Endothelial cell of umbilical vein (primary cell): ENCODE results near the gene HOXB3. TPM values are rescaled to one million over a fixed set of nuclear protein-coding genes. Genes with fewer than 3 reads are reported as not detected.
A peak's percentile ranks its signal among the peaks of the same experiment; 100 is the strongest.

ENCODE experiments used
- BruUV-seq: library from RNA; stranded (reverse); fragments of 400-500 nt; replicated peaks from 2 replicates; lab custom pipeline; 2021; lab: Mats Ljungman, UMichigan
- CTCF ChIA-PET: fragments of 300-600, 350-600 bp; sonication (Branson Sonifier 250); formaldehyde crosslinking; loops from one replicate; lab custom pipeline; 2021; ENCODE audit warnings: antibody characterized with exemption, inconsistent platforms; lab: Charles Lee
- POLR2A ChIA-PET: fragments of 300-600, 350-600 bp; sonication (Branson Sonifier 250); formaldehyde crosslinking; loops from one replicate; lab custom pipeline; 2021; ENCODE audit warnings: antibody characterized with exemption, inconsistent platforms; lab: Charles Lee
- DNase-seq: peaks from one replicate; pipeline ENCODE4 v3.0.0-alpha.2; 2011; ENCODE audit warnings: low read depth, low spot score
- FAIRE-seq: peaks from 2 replicates; lab custom pipeline; 2011; peaks lifted over from hg19 to GRCh38; lab: Jason Lieb, UNC
- H2AFZ ChIP-seq: 2 replicates; pipeline ENCODE4 v1.6.0; 2012; ENCODE audit warnings: low read depth, low read length, control low read depth, inconsistent platforms
- H3K27ac ChIP-seq: 2 replicates; pipeline ENCODE4 v1.5.1; 2011; ENCODE audit warnings: low read depth, mild to moderate bottlenecking, control low read depth, low read length, moderate library complexity; ENCODE audit not compliant: insufficient read depth
- H3K27me3 ChIP-seq, 2 experiments: 2 replicates each; pipeline versions ENCODE4 v1.6.0 to v1.6.1; 2011; ENCODE audit warnings: low read length in 2 of 2, mixed read lengths in 1 of 2; ENCODE audit not compliant: control insufficient read depth in 2 of 2, insufficient read depth in 2 of 2
- H3K36me3 ChIP-seq, 2 experiments: 2 replicates in 1 of 2; 3 replicates in 1 of 2; pipeline ENCODE4 v1.5.1; 2011; ENCODE audit warnings: low read length in 2 of 2, mild to moderate bottlenecking in 1 of 2, moderate library complexity in 1 of 2; ENCODE audit not compliant: control insufficient read depth in 2 of 2, insufficient read depth in 2 of 2; ENCODE audit errors: extremely low read depth in 1 of 2
- H3K4me1 ChIP-seq: 3 replicates; pipeline ENCODE4 v1.5.1; 2011; ENCODE audit warnings: mild to moderate bottlenecking, low read length; ENCODE audit not compliant: control insufficient read depth, insufficient read depth; ENCODE audit errors: extremely low read depth
- H3K4me2 ChIP-seq: 2 replicates; pipeline ENCODE4 v1.6.1; 2011; ENCODE audit warnings: low read length, control low read depth, mixed read lengths; ENCODE audit not compliant: insufficient read depth
- H3K4me3 ChIP-seq, 3 experiments: fragments of 200-600 bp in 1 of 3; sonication (generic), shearing (Covaris generic) in 1 of 3; replicated peaks in 1 of 3; 2 replicates each; pipeline ENCODE4 v1.5.1; 2011 to 2016; ENCODE audit warnings: control low read depth in 3 of 3, low read length in 3 of 3, mild to moderate bottlenecking in 2 of 3, inconsistent platforms in 1 of 3, low read depth in 1 of 3, moderate library complexity in 1 of 3; ENCODE audit not compliant: insufficient read depth in 1 of 3
- H3K79me2 ChIP-seq: 2 replicates; pipeline ENCODE4 v1.6.0; 2012; ENCODE audit warnings: low read length, inconsistent platforms; ENCODE audit not compliant: control insufficient read depth, insufficient read depth
- H3K9ac ChIP-seq: replicated peaks from 2 replicates; pipeline ENCODE3; 2011; ENCODE audit warnings: low read length, control low read depth; ENCODE audit not compliant: insufficient read depth; ENCODE audit errors: extremely low read depth
- H3K9me1 ChIP-seq: replicated peaks from 3 replicates; pipeline ENCODE4 v1.6.0; 2011; ENCODE audit warnings: mild to moderate bottlenecking, low read length; ENCODE audit not compliant: control insufficient read depth, insufficient read depth; ENCODE audit errors: extremely low read depth
- H3K9me3 ChIP-seq: replicated peaks from 2 replicates; pipeline ENCODE4 v1.5.1; 2012; ENCODE audit warnings: low read length, inconsistent platforms; ENCODE audit not compliant: control insufficient read depth, insufficient read depth
- H4K20me1 ChIP-seq: replicated peaks from 2 replicates; pipeline ENCODE3; 2011; ENCODE audit warnings: mild to moderate bottlenecking, low read length; ENCODE audit not compliant: control insufficient read depth, insufficient read depth; ENCODE audit errors: extremely low read depth
- CTCF ChIP-seq, 2 donors: IDR thresholded peaks; 1 replicate in 1 of 2; 2 replicates in 1 of 2; pipeline ENCODE4 v1.5.1; 2011; ENCODE audit warnings: low read length in 2 of 2, mild to moderate bottlenecking in 2 of 2, moderate library complexity in 2 of 2, control low read depth in 1 of 2, inconsistent platforms in 1 of 2, low read depth in 1 of 2; ENCODE audit not compliant: insufficient read depth in 1 of 2; ENCODE audit errors: extremely low read depth in 1 of 2
- EZH2 ChIP-seq: IDR thresholded peaks from 2 replicates; pipeline ENCODE4 v1.6.1; 2012; ENCODE audit warnings: borderline replicate concordance, low read depth, mild to moderate bottlenecking, moderate library complexity, low read length, inconsistent platforms; ENCODE audit not compliant: severe bottlenecking
- GATA2 ChIP-seq: IDR thresholded peaks from 2 replicates; pipeline ENCODE4 v1.7.0; 2011; ENCODE audit warnings: low read depth, mild to moderate bottlenecking, moderate library complexity, mixed read lengths, low read length; ENCODE audit not compliant: insufficient read length, insufficient read depth
- MYC ChIP-seq: IDR thresholded peaks from one replicate; pipeline ENCODE4 v1.6.1; 2011; ENCODE audit warnings: mild to moderate bottlenecking, low read depth, low read length
- POLR2AphosphoS5 ChIP-seq: IDR thresholded peaks from 2 replicates; pipeline ENCODE4 v1.6.1; 2012; ENCODE audit warnings: low read depth, mild to moderate bottlenecking, control low read depth, low read length, moderate library complexity; ENCODE audit not compliant: insufficient read depth
- dilution Hi-C: fragments of 300-500 bp; cut with MboI; formaldehyde crosslinking; loops from one replicate; pipeline ENCODE4 v1.15.0; 2019; ENCODE audit warnings: low sequenced_read_pairs; ENCODE audit not compliant: extremely low pct_ligation_motif_present
- intact Hi-C: fragments of 100-400 bp; cut with micrococcal nuclease; formaldehyde crosslinking; loops from one replicate; pipeline ENCODE4 v1.10.0; 2022
- polyA plus RNA-seq, 4 experiments: library from polyadenylated mRNA; depleted of rRNA in 3 of 4; stranded (reverse) in 3 of 4; unstranded in 1 of 4; fragments of >200 nt; gene quantifications; 2 replicates each; pipeline versions ENCODE4 v1.2.1 to v1.2.3, GENCODE V29; 2011 to 2012; ENCODE audit warnings: missing spikeins in 1 of 4
- total RNA-seq: library from RNA; stranded (reverse); gene quantifications from 2 replicates; pipeline ENCODE4 v1.2.3, GENCODE V29; 2021

Gene HOXB3
- total and polyA plus RNA-seq, 2 donors (not counting 3 experiments of a cell fraction or from before 2014, with no cell fraction given): 29.6 to 56.6 TPM

- FAIRE-seq (no peak), DNase-seq (no peak)
- Histone ChIP-seq H3K27ac (no peak overlapping the region), H3K4me3 (no peak overlapping the region), H3K9me3 (no peaks in the 10 kb centered on the region), H3K4me1 (peaks cover 22% of the 10 kb centered on the region), H3K27me3 (peaks cover 75 to 91% of the 10 kb centered on the region in 2 experiments), H3K9me1 (no peaks in the 10 kb centered on the region), H2AFZ (no peak overlapping the region), H4K20me1 (no peaks in the 10 kb centered on the region), H3K4me2 (no peak overlapping the region), H3K79me2 (no peaks in the 10 kb centered on the region), H3K36me3 (no peaks in the 10 kb centered on the region), H3K9ac (no peak overlapping the region)
- CTCF ChIA-PET: interaction anchor here (1.0 to 6.3 kb wide), 5 partner anchors 16 to 361 kb away, joined by 3 to 45 read pairs (median 5); no protein-coding TSS in a partner anchor
- dilution Hi-C loops (no loop called here), intact Hi-C loops (no loop called here)
- TF ChIP-seq EZH2 (peak; percentile 10), POLR2AphosphoS5 (no peak)
- no TSS peak for BruUV-seq
- POLR2A ChIA-PET: no interaction called here
Measured at GRCh38 chr17:48620461-48621139, 30.6 kb upstream of the HOXB3 start.

GRCh38 chr17:48619826-48620449, 29.9 kb upstream of the HOXB3 start:
- no peak overlapping the region for H3K4me2 ChIP-seq
- TF ChIP-seq GATA2: no peak
- no peak for TF ChIP-seq MYC
- no peak for TF ChIP-seq CTCF (IDR thresholded peaks at IDR 0.05; ENCODE audit: extremely low read depth in 1 of 2, insufficient read depth in 1 of 2, low read depth in 1 of 2, low read length in 2 of 2)
- intact Hi-C loops: loop anchor here (5.0 kb wide), 2 partner anchors 468 to 483 kb away; no protein-coding TSS in a partner anchor

More at GRCh38 chr17:48619826-48620449, 29.9 kb upstream of the HOXB3 start:
- H3K4me3 ChIP-seq: no peak overlapping the region
- CTCF ChIA-PET: interaction anchor here (1.3 to 6.3 kb wide), 2 partner anchors 17 to 39 kb away, joined by 3 to 45 read pairs; no protein-coding TSS in a partner anchor
- H4K20me1 ChIP-seq: no peaks in the 10 kb centered on the region
- H3K9ac ChIP-seq: no peak overlapping the region
- POLR2A ChIA-PET: no interaction called here
- no peaks in the 10 kb centered on the region for H3K79me2 ChIP-seq
- dilution Hi-C loops: no loop called here
- H3K4me1 ChIP-seq: peaks cover 18% of the 10 kb centered on the region
- no peak overlapping the region for H3K27ac ChIP-seq
- no TSS peak for BruUV-seq
- H3K27me3 ChIP-seq: peaks cover 77 to 92% of the 10 kb centered on the region in 2 experiments
- FAIRE-seq: no peak
- DNase-seq: no peak
- no peaks in the 10 kb centered on the region for H3K9me1 ChIP-seq
- H3K36me3 ChIP-seq: no peaks in the 10 kb centered on the region
- no peak overlapping the region for H2AFZ ChIP-seq
- H3K9me3 ChIP-seq: no peaks in the 10 kb centered on the region
